Measurements from ENCODE around the gene MRPL30.
A peak's percentile ranks its signal among the peaks of the same experiment; 100 is the strongest.

The MRPL30 gene

GRCh38 chr2:99153921-99154604 is 26.9 kb upstream of the MRPL30 start:
- Histone ChIP-seq H2AFZ (ENCODE audit: low read depth, low read length) (peak overlapping the region; percentile 89), H3K27me3 (ENCODE audit: low read depth, low read length) (no peaks in the 10 kb centered on the region)

GRCh38 chr2:99154643-99155536 is 26.1 kb upstream of the MRPL30 start, which contains the start of the genes LIPT1 and TSGA10:
Gene LIPT1, plus strand, starts transcription at chr2:99154967. Its CDS starts 6,991 bp downstream, at chr2:99161958.
Gene TSGA10, minus strand, starts transcription at chr2:99154942. Its CDS starts 45,503 bp downstream, at chr2:99109439.
- peak within 1 kb of the TSS; percentile 93 for H3K4me3 ChIP-seq (ENCODE audit: low read length)
- TF ChIP-seq EZH2phosphoT487 (IDR thresholded peaks at IDR 0.05; ENCODE audit: low read depth) (no peak), CTCF (IDR thresholded peaks at IDR 0.05; ENCODE audit: low read depth, low read length) (peak; percentile 29)
- H4K20me1 ChIP-seq (ENCODE audit: insufficient read depth, low read length) = no peaks in the 10 kb centered on the region
- H3K9me3 ChIP-seq (ENCODE audit: insufficient read depth, low read length) = no peaks in the 10 kb centered on the region
- peak within 1 kb of the TSS; percentile 97 for H3K4me2 ChIP-seq (ENCODE audit: low read length)
- H3K27me3 ChIP-seq (ENCODE audit: low read depth, low read length) = no peaks in the 10 kb centered on the region
- H3K9ac ChIP-seq (ENCODE audit: low read length) = peak within 1 kb of the TSS; percentile 89
- peaks cover 17% of the 10 kb centered on the region for H3K4me1 ChIP-seq (ENCODE audit: low read length)
- peak within 1 kb of the TSS; percentile 96 for H2AFZ ChIP-seq (ENCODE audit: low read depth, low read length)
- peak within 1 kb of the TSS; percentile 71 for H3K27ac ChIP-seq (ENCODE audit: low read length)
- peaks cover 8% of the 10 kb centered on the region for H3K36me3 ChIP-seq (replicated peaks; ENCODE audit: low read depth, low read length)
- H3K79me2 ChIP-seq (ENCODE audit: low read length) = peaks cover 19% of the 10 kb centered on the region

More at GRCh38 chr2:99153921-99154604, 26.9 kb upstream of the MRPL30 start:
- H3K36me3 ChIP-seq (replicated peaks; ENCODE audit: low read depth, low read length) = peaks cover 4% of the 10 kb centered on the region
- peaks cover 19% of the 10 kb centered on the region for H3K79me2 ChIP-seq (ENCODE audit: low read length)
- no peak for TF ChIP-seq CTCF (IDR thresholded peaks at IDR 0.05; ENCODE audit: low read depth, low read length)
- TF ChIP-seq EZH2phosphoT487 (IDR thresholded peaks at IDR 0.05; ENCODE audit: low read depth) = no peak
- H3K9ac ChIP-seq (ENCODE audit: low read length) = peak overlapping the region; percentile 89
- peaks cover 17% of the 10 kb centered on the region for H3K4me1 ChIP-seq (ENCODE audit: low read length)
- H3K9me3 ChIP-seq (ENCODE audit: insufficient read depth, low read length) = no peaks in the 10 kb centered on the region
- H3K4me2 ChIP-seq (ENCODE audit: low read length) = peak overlapping the region; percentile 97
- H4K20me1 ChIP-seq (ENCODE audit: insufficient read depth, low read length) = no peaks in the 10 kb centered on the region
- peak overlapping the region; percentile 71; the same call in 1 of the 2 replicates for H3K27ac ChIP-seq (ENCODE audit: low read length)
- H3K4me3 ChIP-seq (ENCODE audit: low read length) = peak overlapping the region; percentile 93

- no peak overlapping the region for H3K9ac ChIP-seq (ENCODE audit: low read length)
- no peak for TF ChIP-seq EZH2phosphoT487 (IDR thresholded peaks at IDR 0.05; ENCODE audit: low read depth)
- TF ChIP-seq CTCF (IDR thresholded peaks at IDR 0.05; ENCODE audit: low read depth, low read length) = no peak
Measured at GRCh38 chr2:99156891-99157290, 24.1 kb upstream of the MRPL30 start.

GRCh38 chr2:99158599-99158998 is 22.4 kb upstream of the MRPL30 start:
- Histone ChIP-seq H3K36me3 (replicated peaks; ENCODE audit: low read depth, low read length) (peaks cover 10% of the 10 kb centered on the region), H3K4me1 (ENCODE audit: low read length) (peaks cover 16% of the 10 kb centered on the region), H3K9ac (ENCODE audit: low read length) (no peak overlapping the region), H3K4me3 (ENCODE audit: low read length) (no peak overlapping the region), H3K79me2 (ENCODE audit: low read length) (peaks cover 18% of the 10 kb centered on the region), H2AFZ (ENCODE audit: low read depth, low read length) (no peak overlapping the region), H4K20me1 (ENCODE audit: insufficient read depth, low read length) (no peaks in the 10 kb centered on the region), H3K4me2 (ENCODE audit: low read length) (no peak overlapping the region), H3K9me3 (ENCODE audit: insufficient read depth, low read length) (no peaks in the 10 kb centered on the region), H3K27ac (ENCODE audit: low read length) (no peak overlapping the region), H3K27me3 (ENCODE audit: low read depth, low read length) (no peaks in the 10 kb centered on the region)
- TF ChIP-seq EZH2phosphoT487 (IDR thresholded peaks at IDR 0.05; ENCODE audit: low read depth) (no peak), CTCF (IDR thresholded peaks at IDR 0.05; ENCODE audit: low read depth, low read length) (peak; percentile 35; the same call in 1 of the 2 replicates)

More at GRCh38 chr2:99156891-99157290, 24.1 kb upstream of the MRPL30 start:
- H3K27me3 ChIP-seq (ENCODE audit: low read depth, low read length) = no peaks in the 10 kb centered on the region
- H3K4me1 ChIP-seq (ENCODE audit: low read length) = peaks cover 17% of the 10 kb centered on the region
- H3K36me3 ChIP-seq (replicated peaks; ENCODE audit: low read depth, low read length) = peaks cover 8% of the 10 kb centered on the region
- H3K4me3 ChIP-seq (ENCODE audit: low read length) = no peak overlapping the region
- H4K20me1 ChIP-seq (ENCODE audit: insufficient read depth, low read length) = no peaks in the 10 kb centered on the region
- no peak overlapping the region for H2AFZ ChIP-seq (ENCODE audit: low read depth, low read length)
- no peak overlapping the region for H3K27ac ChIP-seq (ENCODE audit: low read length)
- H3K79me2 ChIP-seq (ENCODE audit: low read length) = peaks cover 19% of the 10 kb centered on the region
- no peaks in the 10 kb centered on the region for H3K9me3 ChIP-seq (ENCODE audit: insufficient read depth, low read length)
- H3K4me2 ChIP-seq (ENCODE audit: low read length) = no peak overlapping the region
